Measurements from ENCODE around the gene ILK.

- no peak for TF ChIP-seq CTCF (IDR thresholded peaks at IDR 0.05; ENCODE audit: insufficient read depth, low read length, poor library complexity, severe bottlenecking)
- TF ChIP-seq EZH2phosphoT487 (conservative IDR thresholded peaks at IDR 0.05; ENCODE audit: low read length), result no peak
These were observed 30.1 kb downstream of the ILK start for GRCh38 chr11:6633422-6634408.
